ENCODE measurements around the gene FASTKD1.

DNA sequence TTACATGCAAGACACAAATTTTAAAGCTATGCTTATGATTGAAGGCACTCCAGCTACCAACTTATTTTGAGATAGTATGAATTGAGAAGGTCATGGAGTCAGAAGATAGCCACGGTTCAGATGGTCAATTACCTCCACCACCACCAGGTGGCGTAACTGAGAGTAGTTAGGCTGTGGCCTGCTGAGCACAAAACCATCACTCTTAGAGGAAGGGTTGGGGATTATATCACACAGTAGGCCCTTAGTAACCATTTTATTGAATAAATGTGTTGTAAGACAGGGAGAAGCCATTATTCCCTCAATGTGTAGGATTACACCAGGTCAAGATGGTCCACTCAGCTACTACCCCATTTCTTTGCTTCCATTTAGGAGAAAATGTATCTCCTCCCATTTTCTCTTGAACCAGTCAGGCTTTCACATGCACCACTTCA, 45.4 kb downstream of the FASTKD1 start:
- TF ChIP-seq POLR2AphosphoS5 (IDR thresholded peaks at IDR 0.05; ENCODE audit: low read depth, low read length) (no peak), FOXP2 (optimal IDR thresholded peaks at IDR 0.05; ENCODE audit: borderline replicate concordance, extremely low read depth, extremely low read length, insufficient read depth) (no peak)

Data from PFSK-1 (cell line).